GM18502 (cell line): ENCODE results near the gene TRIM2.

Experiments used
- ATAC-seq: cut with Tn5 transposase; IDR thresholded peaks from one replicate; pipeline ENCODE4 v1.9.1; 2021; ENCODE audit warnings: mild to moderate bottlenecking; ENCODE audit not compliant: unreplicated experiment, poor library complexity

The TRIM2 gene

GRCh38 chr4:153318696-153319320, 114.6 kb downstream of the TRIM2 start:
- ATAC-seq = no peak

DNA sequence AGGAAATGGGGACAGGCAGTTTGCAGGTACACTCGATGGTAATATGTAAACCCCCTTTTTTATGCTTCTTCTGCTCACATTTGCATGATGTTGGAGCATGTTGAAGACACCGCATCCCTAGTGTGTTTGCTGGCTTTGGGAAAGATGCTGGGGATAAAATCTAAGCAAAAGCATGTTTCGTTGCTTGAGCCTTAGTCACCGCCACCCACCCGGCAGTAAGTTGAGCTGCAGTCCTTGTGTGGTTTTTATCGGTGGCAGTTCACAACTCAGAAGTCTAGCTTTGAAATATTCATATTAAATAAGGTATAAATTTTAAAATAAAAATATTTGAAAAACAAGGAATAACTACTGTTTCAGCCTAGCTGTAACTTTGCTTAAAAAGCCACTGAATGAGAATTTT, 118.5 kb downstream of the TRIM2 start:
- ATAC-seq = no peak

DNA sequence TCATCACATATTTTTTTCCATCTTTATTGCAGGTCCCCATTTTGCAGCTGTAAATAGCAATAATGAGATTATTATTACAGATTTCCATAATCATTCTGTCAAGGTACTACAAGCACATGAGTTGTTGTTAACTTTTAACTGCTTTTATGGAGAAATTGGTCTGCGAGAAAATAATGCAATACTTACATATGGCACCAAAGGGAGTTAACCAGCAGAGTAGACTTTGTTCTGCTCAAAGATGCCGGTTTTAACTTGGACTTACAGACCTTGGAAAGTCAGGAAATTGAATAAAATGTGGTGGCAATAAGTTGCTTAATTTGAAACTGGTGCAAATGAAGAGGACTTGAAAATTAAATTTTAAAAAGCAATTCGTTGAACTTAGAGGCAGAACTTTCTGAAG, 119.8 kb downstream of the TRIM2 start:
- no peak for ATAC-seq

GRCh38 chr4:153325558-153325957, 121.3 kb downstream of the TRIM2 start:
- no peak for ATAC-seq

- ATAC-seq = no peak
Observed at GRCh38 chr4:153326513-153326912, 122.3 kb downstream of the TRIM2 start.

- no peak for ATAC-seq
Observed at GRCh38 chr4:153327247-153327646, 123.0 kb downstream of the TRIM2 start.

DNA sequence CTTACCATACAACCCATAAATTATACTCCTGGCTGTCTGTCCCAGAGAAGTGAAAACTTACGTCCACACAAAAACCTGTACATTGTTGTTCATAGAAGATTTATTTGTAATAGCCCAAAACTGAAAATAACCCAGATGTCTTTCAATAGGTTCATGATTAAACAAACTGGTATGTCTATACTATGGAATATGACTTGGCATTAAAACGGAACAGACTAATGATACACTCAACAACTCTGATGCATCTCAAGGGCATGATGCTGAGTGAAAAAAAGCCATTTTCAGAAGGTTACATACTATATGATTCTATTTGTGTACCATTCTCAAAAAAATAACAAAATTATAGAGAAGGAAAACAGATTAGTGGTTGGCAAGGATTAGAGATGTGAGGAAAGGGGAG, 128.7 kb downstream of the TRIM2 start:
- no peak for ATAC-seq

GRCh38 chr4:153333874-153334273, 129.6 kb downstream of the TRIM2 start:
- ATAC-seq = no peak

DNA sequence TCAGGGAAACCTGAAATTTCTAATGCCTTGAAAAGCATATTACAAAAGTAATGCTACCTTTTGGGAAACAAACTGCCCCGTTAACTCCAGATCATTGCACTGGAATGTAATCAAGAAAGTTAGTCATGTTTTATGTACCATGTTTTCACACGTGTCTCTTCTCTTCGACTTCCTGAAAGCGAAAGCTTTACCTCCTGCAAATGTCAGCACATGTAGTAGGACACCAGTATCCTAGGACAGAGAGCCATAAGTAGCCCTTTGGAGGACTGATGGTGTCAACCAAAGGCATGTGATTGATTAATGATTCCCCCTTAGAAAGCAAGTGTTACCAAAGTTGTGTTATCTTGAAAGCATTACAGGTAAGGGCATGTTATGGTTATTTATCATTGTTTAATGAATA, 131.4 kb downstream of the TRIM2 start:
- ATAC-seq = no peak

GRCh38 chr4:153337686-153338085, 133.4 kb downstream of the TRIM2 start:
- ATAC-seq = no peak

GRCh38 chr4:153341575-153342090, 137.4 kb downstream of the TRIM2 start:
- ATAC-seq = no peak

- no peak for ATAC-seq
Observed at GRCh38 chr4:153342751-153343552, 138.7 kb downstream of the TRIM2 start.

- ATAC-seq = peak; percentile 79
Observed at GRCh38 chr4:153344131-153345011, 140.1 kb downstream of the TRIM2 start, which contains the start of gene MND1. MND1 (plus strand) TSS chr4:153344688; CDS start chr4:153344738, 50 bp downstream.

- peak; percentile 29 for ATAC-seq
Observed at GRCh38 chr4:153345012-153345981, 141.1 kb downstream of the TRIM2 start.

- ATAC-seq = no peak
Observed at GRCh38 chr4:153346031-153346430, 141.8 kb downstream of the TRIM2 start.

DNA sequence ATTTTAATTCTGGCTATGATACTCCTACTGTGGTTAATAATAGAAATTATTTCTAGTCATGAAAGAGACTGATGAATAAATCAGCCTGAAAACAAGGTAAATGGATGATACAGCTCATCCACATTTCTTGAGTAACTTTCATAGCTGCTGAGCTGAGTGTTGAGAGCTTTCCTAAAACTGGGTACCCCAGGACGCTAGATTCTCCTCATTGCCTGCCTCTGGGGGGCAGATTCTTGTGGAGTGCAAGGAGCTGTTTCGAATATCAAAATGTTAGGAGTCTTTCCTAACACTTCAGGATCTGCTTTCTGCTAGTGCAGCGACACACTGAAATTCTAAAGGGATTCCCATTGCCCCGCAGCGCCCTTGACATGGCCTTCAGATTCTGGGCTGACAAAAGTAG, 142.3 kb downstream of the TRIM2 start:
- no peak for ATAC-seq

- ATAC-seq = no peak
Observed at GRCh38 chr4:153347117-153347516, 142.9 kb downstream of the TRIM2 start.

- no peak for ATAC-seq
Observed at GRCh38 chr4:153348006-153348405, 143.8 kb downstream of the TRIM2 start.

DNA sequence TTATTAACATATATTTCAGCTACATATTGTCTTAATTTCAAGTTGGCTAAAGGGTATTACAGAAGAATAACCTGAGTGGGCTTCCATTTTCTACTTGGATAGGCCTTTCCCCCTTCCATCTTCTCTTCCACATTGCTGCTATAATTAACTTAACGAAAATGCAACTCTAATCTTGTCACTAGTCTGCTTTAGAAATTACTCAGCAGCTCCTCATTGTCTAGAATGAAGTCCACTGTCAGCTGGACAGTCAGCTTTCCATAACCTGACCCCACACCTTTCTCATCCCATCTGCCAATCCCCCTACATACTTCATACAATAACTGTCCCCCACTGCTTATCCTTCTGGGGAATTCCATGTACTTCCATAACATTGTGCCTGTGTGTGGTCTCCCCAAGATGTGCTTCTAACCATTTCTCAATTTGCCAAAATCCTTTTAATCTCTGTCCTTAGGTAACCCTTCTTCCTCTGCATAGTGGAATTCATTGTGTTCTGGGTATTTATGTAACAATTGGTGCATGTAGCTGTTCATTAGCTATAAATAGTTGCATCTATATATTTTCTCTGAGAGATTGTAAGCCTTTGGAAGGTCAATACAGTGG, 145.1 kb downstream of the TRIM2 start:
- ATAC-seq = no peak
